ENCODE results near the gene CHURC1. TPM values are rescaled to one million over a fixed set of nuclear protein-coding genes. Genes with fewer than 3 reads are reported as not detected.

CHURC1 gene
- total and polyA plus RNA-seq, 2 of the 8 experiments (the other 6 are each of a cell fraction or from before 2014, with no cell fraction given), result 50.2 to 59.3 TPM

GRCh38 chr14:64868841-64869240 is 45.4 kb upstream of the CHURC1 start (continued):
- TF ChIP-seq CHD1 (IDR thresholded peaks at IDR 0.05; ENCODE audit: low read depth, low read length), result no peak
- no peak for TF ChIP-seq CEBPB (IDR thresholded peaks at IDR 0.05; ENCODE audit: low read depth, low read length)
- TF ChIP-seq PHF8 (conservative IDR thresholded peaks at IDR 0.05; ENCODE audit: low read depth, low read length), result no peak
- no peak for TF ChIP-seq CBX8 (IDR thresholded peaks at IDR 0.05; ENCODE audit: borderline replicate concordance, low read depth, low read length)
- TF ChIP-seq SIN3A (conservative IDR thresholded peaks at IDR 0.05 in 1 of 2, IDR thresholded peaks at IDR 0.05 in 1 of 2; ENCODE audit: low read depth in 1 of 2, low read length in 2 of 2), result no peak
